Kidney glomerular epithelial cell (primary cell): ENCODE results near the gene CNN2.

Experiments
- DNase-seq: peaks from one replicate; lab custom pipeline; 2025; lab: John Stamatoyannopoulos, UW

CNN2 gene

DNA sequence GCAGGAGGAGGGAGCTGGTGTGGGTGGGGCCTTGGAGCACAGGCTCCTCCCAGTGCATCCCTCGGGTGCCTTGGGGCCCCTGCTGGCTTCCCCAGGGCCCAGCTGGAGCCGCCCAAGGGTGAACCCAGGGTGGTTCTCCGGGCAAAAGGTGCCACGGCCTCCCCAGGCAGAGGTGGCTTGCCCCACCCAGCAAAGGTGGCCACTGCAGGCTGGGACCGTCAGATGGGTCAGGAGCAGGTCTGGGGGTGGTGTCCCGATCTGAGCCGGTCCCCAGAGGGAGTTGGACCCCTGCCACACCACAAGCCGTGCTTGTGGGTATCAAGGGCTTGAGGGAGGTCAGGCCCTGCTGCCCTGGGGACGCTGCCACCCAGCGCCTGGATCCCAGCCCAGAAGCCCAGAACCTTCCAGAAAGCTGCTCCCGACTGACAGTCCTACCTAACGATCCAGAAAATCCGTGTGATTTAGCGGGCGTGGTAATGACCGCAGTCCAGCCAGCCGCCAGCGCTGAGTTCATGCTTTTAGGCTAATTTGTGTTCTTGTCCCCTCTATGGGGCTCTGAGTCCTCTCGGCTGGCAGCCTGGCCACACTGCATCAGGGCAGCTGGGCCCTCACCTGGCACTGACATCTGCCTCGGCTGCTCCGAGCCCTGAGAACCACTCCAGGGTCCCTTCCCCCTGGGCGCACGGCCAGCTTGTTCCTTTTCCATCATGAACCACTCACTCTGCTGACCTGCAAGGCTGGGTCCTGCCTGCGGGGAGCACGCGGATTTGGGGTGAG, 31.2 kb upstream of the CNN2 start:
- DNase-seq = peak; percentile 47

- DNase-seq = no peak
Measured at GRCh38 chr19:996051-996838, 30.2 kb upstream of the CNN2 start.

DNA sequence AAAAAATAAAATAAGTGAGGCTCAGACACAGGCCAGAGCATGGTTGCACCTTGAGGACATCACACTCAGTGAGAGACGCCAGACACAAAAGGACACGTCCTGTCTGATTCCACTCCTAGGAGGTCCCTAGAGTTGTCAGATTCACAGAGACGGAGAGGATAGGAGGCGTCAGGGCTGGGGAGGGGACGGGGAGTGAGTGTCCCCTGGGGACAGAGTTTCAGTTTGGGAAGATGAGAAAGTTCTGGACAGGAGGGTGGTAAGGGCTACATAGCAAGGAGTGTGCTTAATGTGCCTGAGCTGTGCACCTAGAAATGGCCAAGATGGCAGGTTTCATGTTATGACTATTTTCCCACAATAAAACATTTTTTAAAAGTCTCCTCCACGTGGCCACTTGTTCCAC, 28.3 kb upstream of the CNN2 start:
- no peak for DNase-seq

DNA sequence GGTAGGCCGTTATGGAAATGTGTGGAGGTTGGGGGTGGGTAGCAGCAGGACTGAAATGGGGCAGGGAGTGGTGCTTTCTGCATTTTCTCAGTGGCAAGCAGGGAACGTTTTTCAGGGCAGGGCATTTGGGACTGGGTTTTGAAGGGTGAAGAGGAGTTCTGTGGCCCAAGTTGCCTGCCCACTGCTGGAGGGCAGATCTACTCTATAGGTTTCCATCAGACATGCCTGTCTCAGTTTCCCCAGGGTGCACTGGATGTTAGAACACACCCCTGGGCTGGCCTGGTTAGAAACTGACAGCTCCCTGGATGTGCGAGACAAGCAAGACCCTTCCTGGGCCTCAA, 27.1 kb upstream of the CNN2 start:
- no peak for DNase-seq

- DNase-seq = no peak
Measured at GRCh38 chr19:1000095-1000494, 26.3 kb upstream of the CNN2 start, which contains the start of gene GRIN3B. Gene GRIN3B, plus strand, starts transcription at chr19:1000419. Its CDS starts 19 bp downstream, at chr19:1000438.

- DNase-seq = no peak
Measured at GRCh38 chr19:1000591-1001537, 25.5 kb upstream of the CNN2 start.

DNA sequence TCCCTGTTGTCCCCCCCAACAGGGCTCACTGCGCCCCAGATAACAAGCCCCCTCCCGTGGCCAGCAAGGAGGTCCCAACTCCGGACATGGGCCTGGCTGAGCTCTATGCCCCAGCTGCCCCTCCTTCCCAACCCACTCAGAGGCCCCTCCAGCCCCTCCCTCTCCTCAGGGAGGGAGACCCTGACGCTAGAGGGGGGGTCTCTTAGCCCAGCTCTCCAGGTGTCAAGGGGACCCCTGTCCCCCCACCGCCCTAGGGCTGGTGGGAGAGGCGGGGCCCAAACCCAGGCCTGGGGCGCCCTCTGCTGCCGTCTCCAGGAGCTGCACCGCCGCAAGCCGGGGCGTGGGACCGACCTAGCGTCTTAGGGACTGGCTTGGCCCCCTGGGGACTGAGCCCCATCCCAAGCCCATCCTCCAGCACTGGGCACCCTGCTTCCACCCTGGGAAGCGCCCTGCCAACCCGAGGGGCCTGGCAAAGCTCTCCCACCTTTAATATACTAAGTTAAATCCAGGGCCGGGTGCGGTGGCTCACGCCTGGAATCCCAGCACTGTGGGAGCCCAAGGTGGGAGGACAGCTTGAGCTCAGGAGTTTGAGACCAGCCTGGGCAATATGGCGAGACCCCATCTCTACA, 24.8 kb upstream of the CNN2 start:
- DNase-seq = no peak

DNA sequence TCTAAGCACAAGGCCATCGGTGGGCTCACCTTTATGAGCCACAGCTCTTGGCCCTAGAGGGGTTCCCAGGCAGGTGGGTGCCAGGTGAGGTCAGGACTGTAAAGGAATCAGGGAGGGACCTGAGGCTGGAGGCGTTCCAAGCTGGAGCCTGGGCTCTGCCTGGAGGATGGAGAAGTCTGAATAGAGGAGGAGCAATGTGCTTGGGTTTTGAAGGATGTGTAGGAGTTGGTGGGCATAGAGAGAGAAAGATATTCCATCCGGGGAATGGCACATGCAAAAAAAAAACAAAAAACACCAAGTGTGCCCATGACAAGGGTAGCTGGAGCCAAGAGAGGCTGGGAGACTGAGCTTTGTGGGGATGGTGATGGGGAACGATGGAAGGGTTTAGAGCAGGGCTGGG, 23.8 kb upstream of the CNN2 start:
- DNase-seq = no peak

- no peak for DNase-seq
Measured at GRCh38 chr19:1003283-1003682, 23.1 kb upstream of the CNN2 start.

GRCh38 chr19:1004204-1004802, 22.1 kb upstream of the CNN2 start:
- DNase-seq = no peak

DNA sequence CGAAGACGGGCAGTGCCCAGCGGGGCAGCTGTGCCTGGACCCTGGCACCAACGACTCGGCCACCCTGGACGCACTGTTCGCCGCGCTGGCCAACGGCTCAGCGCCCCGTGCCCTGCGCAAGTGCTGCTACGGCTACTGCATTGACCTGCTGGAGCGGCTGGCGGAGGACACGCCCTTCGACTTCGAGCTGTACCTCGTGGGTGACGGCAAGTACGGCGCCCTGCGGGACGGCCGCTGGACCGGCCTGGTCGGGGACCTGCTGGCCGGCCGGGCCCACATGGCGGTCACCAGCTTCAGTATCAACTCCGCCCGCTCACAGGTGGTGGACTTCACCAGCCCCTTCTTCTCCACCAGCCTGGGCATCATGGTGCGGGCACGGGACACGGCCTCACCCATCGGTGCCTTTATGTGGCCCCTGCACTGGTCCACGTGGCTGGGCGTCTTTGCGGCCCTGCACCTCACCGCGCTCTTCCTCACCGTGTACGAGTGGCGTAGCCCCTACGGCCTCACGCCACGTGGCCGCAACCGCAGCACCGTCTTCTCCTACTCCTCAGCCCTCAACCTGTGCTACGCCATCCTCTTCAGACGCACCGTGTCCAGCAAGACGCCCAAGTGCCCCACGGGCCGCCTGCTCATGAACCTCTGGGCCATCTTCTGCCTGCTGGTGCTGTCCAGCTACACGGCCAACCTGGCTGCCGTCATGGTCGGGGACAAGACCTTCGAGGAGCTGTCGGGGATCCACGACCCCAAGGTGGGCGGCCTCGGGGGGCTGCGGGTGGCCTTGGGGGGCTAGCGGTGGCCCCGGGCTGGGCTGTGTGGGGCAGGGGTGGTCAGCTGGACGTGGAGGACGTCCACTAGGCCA, 21.4 kb upstream of the CNN2 start:
- no peak for DNase-seq

DNA sequence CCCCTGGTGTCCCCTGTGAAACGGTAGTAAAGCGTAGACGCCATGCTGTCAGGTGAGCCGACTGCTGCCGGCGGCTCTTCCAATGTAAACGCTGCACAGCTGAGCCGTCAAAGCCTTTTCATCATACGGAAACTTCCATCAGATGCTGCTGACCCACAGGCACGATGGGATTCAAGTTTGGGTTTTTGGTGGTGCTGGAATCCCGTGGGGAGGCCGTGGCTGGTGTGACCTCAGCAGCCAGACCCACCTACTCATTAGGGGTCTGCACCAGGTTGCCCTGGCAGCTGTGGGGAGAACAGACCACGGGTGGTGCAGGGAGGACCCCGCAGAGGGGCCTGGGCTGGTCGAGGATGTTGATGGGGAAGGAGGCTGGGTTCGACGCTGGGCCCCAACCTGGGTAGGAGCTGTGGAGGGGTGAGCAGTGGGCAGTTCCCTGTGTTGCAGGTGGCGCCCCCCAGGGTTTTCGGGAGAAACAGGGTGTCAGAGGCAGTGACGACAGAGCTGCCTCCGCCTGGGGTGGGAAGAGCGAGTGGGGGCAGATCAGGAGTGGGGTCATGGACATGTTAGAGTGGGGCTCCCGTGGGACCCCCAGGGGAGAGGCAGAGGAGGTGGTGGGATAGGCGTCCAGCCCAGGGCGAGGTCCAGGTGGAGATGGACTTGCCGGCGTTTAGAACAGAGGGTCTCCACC, 19.6 kb upstream of the CNN2 start:
- DNase-seq = no peak

DNA sequence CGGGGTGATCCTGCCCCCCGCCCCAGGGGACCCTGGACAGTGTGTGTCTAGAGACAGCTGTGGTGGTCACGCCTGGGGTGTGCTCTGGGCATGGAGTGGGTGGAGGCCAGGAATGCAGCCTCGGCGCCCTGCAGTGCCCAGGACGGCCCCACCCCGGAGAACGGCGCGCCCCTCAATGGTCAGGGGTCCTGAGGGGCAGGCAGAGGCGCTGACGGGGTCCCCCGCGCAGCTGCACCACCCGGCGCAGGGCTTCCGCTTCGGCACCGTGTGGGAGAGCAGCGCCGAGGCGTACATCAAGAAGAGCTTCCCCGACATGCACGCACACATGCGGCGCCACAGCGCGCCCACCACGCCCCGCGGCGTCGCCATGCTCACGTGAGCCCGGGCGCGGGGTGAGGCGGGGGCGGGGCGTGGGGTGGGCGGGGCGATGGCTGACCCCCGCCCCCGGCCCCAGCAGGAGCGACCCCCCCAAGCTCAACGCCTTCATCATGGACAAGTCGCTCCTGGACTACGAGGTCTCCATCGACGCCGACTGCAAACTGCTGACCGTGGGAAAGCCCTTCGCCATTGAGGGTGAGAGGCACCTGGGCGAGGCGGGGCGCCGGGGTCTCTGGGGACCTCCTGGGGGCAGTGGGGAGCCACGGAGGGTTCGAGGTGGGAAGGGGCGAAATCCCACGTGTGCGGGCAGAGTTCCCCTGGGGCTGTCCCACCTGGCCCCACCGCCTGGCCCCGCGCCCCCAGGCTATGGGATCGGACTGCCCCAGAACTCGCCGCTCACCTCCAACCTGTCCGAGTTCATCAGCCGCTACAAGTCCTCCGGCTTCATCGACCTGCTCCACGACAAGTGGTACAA, 18.8 kb upstream of the CNN2 start:
- no peak for DNase-seq

GRCh38 chr19:1008268-1009040, 18.0 kb upstream of the CNN2 start:
- DNase-seq = no peak

DNA sequence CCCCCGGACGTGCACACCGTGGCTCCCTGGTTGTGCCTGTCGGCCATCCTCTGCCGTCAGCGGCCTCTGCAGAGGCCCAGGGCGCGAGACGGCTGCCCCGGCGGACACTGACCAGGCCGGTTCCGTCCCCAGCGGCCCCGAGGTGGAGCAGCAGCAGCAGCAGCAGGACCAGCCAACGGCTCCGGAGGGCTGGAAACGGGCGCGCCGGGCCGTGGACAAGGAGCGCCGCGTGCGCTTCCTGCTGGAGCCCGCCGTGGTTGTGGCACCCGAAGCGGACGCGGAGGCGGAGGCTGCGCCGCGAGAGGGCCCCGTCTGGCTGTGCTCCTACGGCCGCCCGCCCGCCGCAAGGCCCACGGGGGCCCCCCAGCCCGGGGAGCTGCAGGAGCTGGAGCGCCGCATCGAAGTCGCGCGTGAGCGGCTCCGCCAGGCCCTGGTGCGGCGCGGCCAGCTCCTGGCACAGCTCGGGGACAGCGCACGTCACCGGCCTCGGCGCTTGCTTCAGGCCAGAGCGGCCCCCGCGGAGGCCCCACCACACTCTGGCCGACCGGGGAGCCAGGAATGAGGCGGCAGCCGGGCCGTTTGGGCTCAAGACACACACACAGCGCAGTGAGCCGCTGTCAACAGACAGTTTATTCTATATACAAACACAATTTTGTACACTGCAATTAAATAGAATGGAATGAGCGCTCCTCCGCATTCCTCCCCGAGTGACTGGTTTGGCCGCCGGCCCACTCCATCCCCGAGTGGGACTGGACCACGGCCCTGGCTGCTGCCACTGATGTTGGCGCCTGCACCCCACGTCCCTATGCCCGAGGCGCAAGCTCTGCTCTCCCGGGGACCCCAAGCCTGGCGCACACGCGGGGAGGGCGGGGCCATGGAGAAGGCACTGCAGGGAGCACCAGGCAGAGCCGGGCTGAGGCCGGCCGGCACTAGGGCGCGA, 17.1 kb upstream of the CNN2 start:
- peak; percentile 27 for DNase-seq

- DNase-seq = no peak
Measured at GRCh38 chr19:1009981-1010538, 16.3 kb upstream of the CNN2 start.
